NCI-H526 (cell line): Measurements from ENCODE around the gene FADS3.

Experiments
- DNase-seq, 2 experiments: peaks; one replicate each; lab custom pipeline; 2025; lab: John Stamatoyannopoulos, UW

Gene FADS3

DNA sequence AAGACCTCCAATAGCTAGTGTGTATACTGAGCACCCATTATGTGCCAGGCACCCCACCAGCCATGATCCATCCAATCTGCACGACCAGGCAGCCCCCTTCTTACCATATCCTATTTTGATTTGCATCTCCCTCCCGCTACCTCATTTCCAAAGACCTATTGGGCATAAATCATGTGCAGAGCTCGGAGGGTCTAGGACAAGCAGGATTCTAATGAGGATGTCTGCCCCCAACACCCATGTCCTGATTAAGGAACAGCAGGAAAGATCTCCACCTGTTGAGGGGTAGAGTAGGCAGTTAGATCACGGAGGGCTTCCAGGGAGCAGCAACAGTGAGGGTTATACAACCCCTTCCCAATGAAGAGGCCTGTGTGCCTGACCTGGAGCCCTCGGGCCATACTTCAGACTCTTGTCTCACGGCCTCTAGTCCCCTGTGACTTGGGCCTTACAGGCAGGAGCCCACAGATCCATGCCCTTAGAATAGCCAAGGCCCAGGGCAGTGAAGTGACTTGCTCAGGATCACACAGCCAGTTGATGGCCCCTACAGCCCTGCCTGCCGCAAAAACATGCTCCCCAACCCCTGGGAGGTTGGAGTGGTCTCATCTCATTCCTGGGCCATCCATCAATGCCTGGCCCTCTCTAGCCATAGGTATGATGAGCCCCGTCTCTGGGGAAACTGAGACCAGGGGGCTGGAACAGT is 22.5 kb upstream of the FADS3 start:
- DNase-seq = no peak

GRCh38 chr11:61912991-61913698 is 21.8 kb upstream of the FADS3 start:
- no peak for DNase-seq

GRCh38 chr11:61912530-61912898 is 21.2 kb upstream of the FADS3 start:
- DNase-seq = no peak

DNA sequence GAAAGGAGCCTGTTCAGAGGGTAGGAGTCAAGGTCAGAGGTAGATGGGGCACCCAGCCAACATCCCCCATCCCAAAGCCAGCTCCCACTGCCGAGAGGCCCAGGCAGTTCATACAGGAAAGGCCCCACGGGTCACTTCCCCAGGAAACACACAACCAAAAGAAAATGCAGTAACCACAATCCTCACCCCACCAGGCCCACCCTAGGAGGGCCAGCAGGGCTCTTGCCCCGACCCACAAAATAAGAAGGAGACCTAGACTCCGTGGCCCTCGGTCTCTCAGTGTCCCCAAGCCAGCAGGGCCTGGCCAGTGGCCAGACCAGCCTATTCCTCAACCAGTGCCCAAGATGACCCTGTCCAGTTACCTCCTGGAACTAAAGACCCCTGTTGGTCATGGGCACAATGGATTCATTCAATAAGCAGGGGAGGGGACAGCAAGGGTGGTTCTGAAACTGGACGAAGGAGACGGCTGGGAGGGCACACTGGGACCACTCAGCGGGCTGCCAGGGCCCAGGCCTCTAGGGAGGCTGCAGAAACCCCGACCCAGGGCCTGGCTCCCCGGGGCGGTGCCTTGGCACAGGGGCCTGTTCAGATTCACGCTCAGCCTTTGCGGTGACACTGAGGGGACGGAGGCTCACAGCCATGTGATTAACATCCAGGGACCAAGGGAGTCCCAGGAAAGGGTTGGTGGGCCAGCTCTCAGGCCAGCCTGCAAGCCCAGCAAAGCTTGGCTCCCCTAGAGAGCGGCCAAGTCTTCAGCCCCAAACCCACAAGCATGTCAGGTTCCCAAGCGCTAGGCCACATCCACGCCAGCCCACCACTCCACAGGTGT is 20.6 kb upstream of the FADS3 start:
- DNase-seq = no peak

- DNase-seq = no peak
Measured at GRCh38 chr11:61911128-61911700, 19.9 kb upstream of the FADS3 start.

- no peak for DNase-seq
Measured at GRCh38 chr11:61910187-61911127, 19.1 kb upstream of the FADS3 start.

- DNase-seq = no peak
Measured at GRCh38 chr11:61908730-61909316, 17.5 kb upstream of the FADS3 start.

- DNase-seq = no peak
Measured at GRCh38 chr11:61907871-61908729, 16.8 kb upstream of the FADS3 start.

- no peak for DNase-seq
Measured at GRCh38 chr11:61907282-61907681, 15.9 kb upstream of the FADS3 start.

DNA sequence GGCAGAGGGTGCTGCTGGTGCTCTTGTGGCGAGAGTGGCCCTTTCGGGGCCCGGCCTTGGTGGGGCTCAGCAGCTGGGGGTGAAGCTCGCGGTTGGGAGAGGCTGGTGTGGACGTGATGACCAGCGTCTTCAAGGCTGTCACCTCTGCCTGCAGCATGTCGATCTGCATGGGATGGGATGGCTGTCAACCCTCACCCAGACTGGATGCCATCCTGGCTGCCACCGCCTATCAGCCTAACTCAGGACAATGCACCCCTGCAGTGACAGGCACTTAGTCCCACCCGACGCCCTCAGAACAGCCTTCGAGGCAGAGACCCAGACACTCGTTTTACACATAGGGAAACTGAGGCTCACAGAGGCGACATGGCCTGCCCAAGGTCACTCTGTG is 15.2 kb upstream of the FADS3 start:
- DNase-seq = no peak

GRCh38 chr11:61905801-61906521 is 14.6 kb upstream of the FADS3 start:
- DNase-seq = no peak

DNA sequence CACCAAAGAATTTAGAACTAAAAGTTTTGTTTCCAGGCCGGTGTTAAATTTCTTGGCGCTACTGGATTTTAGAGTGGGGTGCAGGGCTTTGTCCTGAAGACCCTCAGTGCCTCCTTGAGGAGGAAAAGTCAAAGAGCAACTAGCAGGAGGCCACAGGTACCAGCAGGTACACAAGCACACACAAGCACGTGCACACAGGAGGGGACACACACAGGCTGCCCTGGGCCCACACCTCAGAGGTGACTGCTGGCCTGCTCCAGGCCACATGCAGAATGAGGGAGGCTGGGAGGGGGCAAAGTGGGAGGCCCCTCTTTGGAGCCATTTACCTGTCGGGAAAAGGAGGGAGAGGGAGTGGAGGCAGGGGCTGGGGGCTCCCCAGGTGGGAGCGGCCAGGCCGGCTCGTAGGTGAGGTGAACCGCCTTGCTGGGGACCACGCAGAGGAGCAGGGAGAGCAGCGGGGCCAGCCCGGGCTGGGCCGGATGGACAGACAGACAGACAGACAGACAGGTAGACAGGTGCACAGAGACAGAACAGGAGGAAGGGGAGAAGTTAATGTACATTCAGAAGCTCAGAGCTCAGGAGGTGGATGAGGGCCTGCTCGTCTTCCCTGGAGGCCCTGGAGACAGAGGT is 13.8 kb upstream of the FADS3 start:
- DNase-seq = no peak

DNA sequence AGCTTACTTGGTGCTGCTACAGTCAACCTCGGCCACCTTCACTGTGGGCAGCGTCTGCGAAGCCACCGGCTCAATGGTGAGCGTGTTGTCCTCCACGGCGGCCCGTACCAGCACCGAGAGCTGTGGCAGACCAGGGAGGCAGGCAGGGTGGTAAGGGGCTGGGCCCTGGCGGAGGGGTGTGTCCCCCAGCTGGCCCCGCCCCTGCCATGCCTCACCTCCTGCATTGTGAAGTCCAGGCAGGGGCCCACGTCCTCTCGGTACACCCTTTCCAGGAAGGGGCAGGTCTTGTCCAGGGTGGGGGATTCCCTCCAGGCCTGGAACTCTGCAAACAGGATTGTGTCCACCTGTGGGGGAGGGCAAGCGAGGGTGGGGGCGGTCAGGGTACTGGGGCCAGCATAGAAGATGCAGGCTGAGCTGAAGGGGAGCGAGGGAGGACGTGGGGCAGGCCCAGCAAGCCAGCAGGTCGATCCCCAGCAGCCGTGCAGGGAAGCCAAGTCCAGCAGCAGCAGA is 13.2 kb upstream of the FADS3 start:
- peak in 1 of 2 experiments; percentile 30 for DNase-seq

DNA sequence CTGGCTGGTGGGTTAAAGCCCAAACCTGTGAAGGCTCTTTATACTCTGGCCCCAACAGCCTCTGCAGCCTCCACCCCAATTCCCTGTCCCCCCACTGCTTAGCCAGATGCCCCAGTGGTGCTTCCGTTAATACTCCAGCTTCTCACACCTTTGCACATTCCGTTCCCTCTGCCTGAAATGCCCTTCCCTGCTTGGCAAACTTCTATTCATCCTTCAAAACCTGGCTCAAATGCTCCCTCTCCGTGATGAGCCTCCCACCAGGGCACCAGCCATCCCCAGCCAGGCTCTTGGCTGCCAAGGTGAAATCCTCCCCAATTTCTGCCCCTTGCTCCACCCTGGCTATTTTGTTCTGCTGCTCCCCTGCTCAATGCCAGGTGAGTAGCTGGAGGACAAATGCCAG is 12.5 kb upstream of the FADS3 start:
- DNase-seq = no peak

DNA sequence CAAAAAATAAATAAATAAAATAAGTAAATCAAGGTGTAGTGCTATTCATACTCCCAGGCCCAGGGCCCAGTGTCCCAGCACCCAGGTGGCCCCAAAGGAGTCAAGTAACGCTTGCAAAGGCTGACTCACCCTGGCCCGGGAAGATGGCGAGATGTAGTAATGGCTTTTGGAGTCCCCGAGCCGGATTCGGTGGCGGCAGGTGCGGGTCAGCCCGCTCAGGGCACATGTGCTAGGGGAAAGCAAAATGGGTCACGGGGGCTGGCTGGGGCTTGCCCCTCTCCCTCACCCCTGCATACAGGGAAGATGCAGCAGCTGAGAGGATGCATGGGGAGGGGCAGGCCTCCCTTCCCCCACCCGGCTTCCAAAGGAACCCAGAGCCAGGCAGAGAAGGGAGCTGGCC is 11.0 kb upstream of the FADS3 start:
- DNase-seq = no peak

DNA sequence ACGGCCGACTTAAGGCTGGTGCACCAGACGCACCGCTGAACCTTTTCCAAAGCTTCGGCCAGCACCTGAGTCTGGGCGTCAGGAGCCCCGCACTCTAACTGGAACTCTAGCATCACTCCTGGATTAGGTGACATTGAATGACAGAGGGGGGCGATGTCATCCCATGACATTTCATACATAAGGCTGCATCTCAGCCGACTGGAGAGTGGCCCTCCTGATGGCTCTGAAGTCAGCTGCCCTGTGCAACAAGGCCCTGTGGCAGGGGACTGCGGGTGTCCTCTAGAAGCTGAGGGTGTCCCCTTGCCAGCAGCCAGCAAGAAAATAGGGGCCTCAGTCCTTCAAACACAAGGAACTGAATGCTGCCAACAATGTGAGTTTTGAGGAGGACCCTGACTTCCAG is 10.1 kb upstream of the FADS3 start:
- DNase-seq = no peak

DNA sequence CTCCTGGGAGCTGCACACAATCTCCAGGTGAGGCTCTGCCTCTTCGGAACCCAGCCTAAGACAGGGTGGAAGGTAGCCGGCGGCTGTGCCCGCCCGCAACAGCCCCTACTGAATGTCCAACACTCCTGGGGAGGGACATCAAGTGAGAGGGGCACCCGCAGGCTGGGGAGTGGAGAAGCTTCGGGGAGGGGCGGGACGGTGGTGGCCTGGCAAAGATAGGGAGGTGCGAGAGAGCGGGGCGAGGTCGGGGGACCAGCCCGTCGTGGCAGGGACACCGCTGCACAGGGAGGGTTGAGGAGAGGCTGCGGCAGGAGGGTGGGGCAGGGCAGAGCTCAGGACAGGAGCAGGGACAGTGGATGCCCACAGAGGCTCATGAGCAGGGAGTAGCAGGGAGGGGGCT is 8.9 kb upstream of the FADS3 start:
- no peak for DNase-seq

GRCh38 chr11:61899146-61899841 is 7.9 kb upstream of the FADS3 start:
- DNase-seq = peak; percentile 73 to 92
